GM23338 (cell line): Measurements from ENCODE around the gene EGR1. TPM values are rescaled to one million over a fixed set of nuclear protein-coding genes. Genes with fewer than 3 reads are reported as not detected.

ENCODE experiments used
- ATAC-seq: fragments of 200-7000 bp; cut with Tn5 transposase; 3 replicates; pipeline ENCODE4 v1.9.1; 2020
- DNase-seq: peaks from one replicate; pipeline ENCODE4 v3.0.0-alpha.2; 2015; ENCODE audit warnings: low spot score
- H2AFZ ChIP-seq: fragments of 200-600 bp; sonication (generic); 2 replicates; pipeline ENCODE4 v1.8.0; 2016; ENCODE audit warnings: antibody characterized with exemption, mild to moderate bottlenecking, moderate library complexity
- H3F3A ChIP-seq: fragments of 200-600 bp; sonication (generic); replicated peaks from 2 replicates; pipeline ENCODE4 v1.8.0; 2017; ENCODE audit warnings: antibody characterized with exemption, mixed run types, low read depth
- H3K27ac ChIP-seq: fragments of 200-600 bp; sonication (generic); 2 replicates; pipeline ENCODE4 v1.6.1; 2016; ENCODE audit warnings: low read depth
- H3K27me3 ChIP-seq: fragments of 200-600 bp; sonication (generic); 2 replicates; pipeline ENCODE4 v1.8.0; 2016; ENCODE audit warnings: mild to moderate bottlenecking, mixed run types, moderate library complexity; ENCODE audit not compliant: insufficient read depth
- H3K36me3 ChIP-seq: fragments of 200-600 bp; sonication (generic); 2 replicates; pipeline ENCODE4 v1.8.0; 2016; ENCODE audit warnings: mild to moderate bottlenecking; ENCODE audit not compliant: insufficient read depth
- H3K4me1 ChIP-seq: fragments of 200-600 bp; sonication (generic); 2 replicates; pipeline ENCODE4 v1.8.0; 2016; ENCODE audit warnings: mild to moderate bottlenecking, moderate library complexity; ENCODE audit not compliant: insufficient read depth
- H3K4me2 ChIP-seq: fragments of 200-600 bp; sonication (generic); 2 replicates; pipeline ENCODE4 v1.7.1; 2017; ENCODE audit warnings: mixed run types
- H3K4me3 ChIP-seq: fragments of 200-600 bp; sonication (generic); 2 replicates; pipeline ENCODE4 v1.6.1; 2016; ENCODE audit warnings: mixed run types
- H3K79me2 ChIP-seq: fragments of 200-600 bp; sonication (generic); replicated peaks from 2 replicates; pipeline ENCODE4 v1.8.0; 2017; ENCODE audit warnings: mild to moderate bottlenecking; ENCODE audit not compliant: insufficient read depth
- H3K9me2 ChIP-seq: fragments of 200-600 bp; sonication (generic); 2 replicates; pipeline ENCODE4 v1.8.0; 2017; ENCODE audit not compliant: insufficient read depth
- H4K20me1 ChIP-seq: fragments of 200-600 bp; sonication (generic); replicated peaks from 2 replicates; pipeline ENCODE4 v1.8.0; 2017; ENCODE audit warnings: mild to moderate bottlenecking; ENCODE audit not compliant: insufficient read depth
- H3K27ac Mint-ChIP-seq: 2 replicates; pipeline ENCODE4 v1.8.0; 2020; ENCODE audit warnings: inconsistent platforms, mild to moderate bottlenecking, moderate library complexity, mixed read lengths
- H3K27me3 Mint-ChIP-seq: 3 replicates; pipeline ENCODE4 v1.8.0; 2022; ENCODE audit warnings: low read depth, mild to moderate bottlenecking, moderate library complexity, mixed read lengths, inconsistent platforms; ENCODE audit not compliant: insufficient read depth, poor library complexity
- H3K36me3 Mint-ChIP-seq: 3 replicates; pipeline ENCODE4 v1.8.0; 2021; ENCODE audit warnings: low read depth, mild to moderate bottlenecking, inconsistent platforms, moderate library complexity, mixed read lengths
- H3K4me1 Mint-ChIP-seq: 3 replicates; pipeline ENCODE4 v1.8.0; 2020; ENCODE audit warnings: mild to moderate bottlenecking, inconsistent platforms, mixed read lengths
- H3K4me3 Mint-ChIP-seq: 3 replicates; pipeline ENCODE4 v1.8.0; 2021; ENCODE audit warnings: moderate library complexity, mild to moderate bottlenecking, inconsistent platforms, mixed read lengths
- H3K9me3 Mint-ChIP-seq: 3 replicates; pipeline ENCODE4 v1.8.0; 2020; ENCODE audit warnings: moderate library complexity, mild to moderate bottlenecking, inconsistent platforms, mixed read lengths
- CREB1 ChIP-seq: fragments of 250-450 bp; sonication (Bioruptor Pico); IDR thresholded peaks from 2 replicates; pipeline ENCODE4 v1.5.0; 2020; ENCODE audit warnings: low read depth, mild to moderate bottlenecking, moderate library complexity
- CTCF ChIP-seq, 2 experiments: fragments of 200-600 bp in 1 of 2; sonication (generic) in 1 of 2; conservative IDR thresholded peaks; 2 replicates each; pipeline versions ENCODE4 v1.5.1 to v1.6.1; 2016 to 2017; ENCODE audit warnings: antibody characterized with exemption in 2 of 2, low read depth in 2 of 2, mild to moderate bottlenecking in 2 of 2, moderate library complexity in 1 of 2
- ETS1 ChIP-seq: IDR thresholded peaks from 2 replicates; pipeline ENCODE4 v1.6.1; 2016; ENCODE audit warnings: antibody characterized with exemption
- EZH2 ChIP-seq: fragments of 200-600 bp; sonication (generic); IDR thresholded peaks from one replicate; pipeline ENCODE4 v1.8.0; 2017; ENCODE audit warnings: antibody characterized with exemption, mild to moderate bottlenecking, low read depth; ENCODE audit not compliant: unreplicated experiment
- EZH2phosphoT487 ChIP-seq: fragments of 200-600 bp; sonication (generic); IDR thresholded peaks from one replicate; pipeline ENCODE4 v1.8.1; 2018; ENCODE audit warnings: antibody characterized with exemption; ENCODE audit not compliant: unreplicated experiment
- JUNB ChIP-seq: IDR thresholded peaks from one replicate; pipeline ENCODE4 v1.6.1; 2016; ENCODE audit warnings: antibody characterized with exemption; ENCODE audit not compliant: unreplicated experiment
- NANOG ChIP-seq: IDR thresholded peaks from 2 replicates; pipeline ENCODE4 v1.6.1; 2016; ENCODE audit warnings: antibody characterized with exemption, borderline replicate concordance
- POLR2AphosphoS5 ChIP-seq: IDR thresholded peaks from 2 replicates; pipeline ENCODE4 v1.6.1; 2016; ENCODE audit warnings: antibody characterized with exemption, low read depth
- REST ChIP-seq: IDR thresholded peaks from one replicate; pipeline ENCODE4 v1.6.1; 2018; ENCODE audit warnings: antibody characterized with exemption; ENCODE audit not compliant: unreplicated experiment
- STAT1 ChIP-seq: IDR thresholded peaks from one replicate; pipeline ENCODE4 v1.6.1; 2016; ENCODE audit warnings: antibody characterized with exemption; ENCODE audit not compliant: unreplicated experiment
- ZNF114 ChIP-seq: fragments of 250-450 bp; sonication (Bioruptor Pico); IDR thresholded peaks from 2 replicates; pipeline ENCODE4 v1.5.0; 2020; ENCODE audit warnings: mild to moderate bottlenecking, moderate library complexity
- ZNF331 ChIP-seq: fragments of 250-450 bp; sonication (Bioruptor Pico); IDR thresholded peaks from 2 replicates; pipeline ENCODE4 v1.5.0; 2020; ENCODE audit warnings: low read depth, mild to moderate bottlenecking, moderate library complexity
- ZNF462 ChIP-seq: fragments of 250-450 bp; sonication (Bioruptor Pico); IDR thresholded peaks from 2 replicates; pipeline ENCODE4 v1.5.0; 2020; ENCODE audit warnings: mild to moderate bottlenecking, moderate library complexity
- polyA plus RNA-seq: library from polyadenylated mRNA; unstranded; fragments of >200 nt; fragmentation: Nextera tagmentation; extraction: Ambion mirVana; gene quantifications from 2 replicates; pipeline ENCODE4 v1.2.1, GENCODE V29; 2016
- total RNA-seq: library from RNA; depleted of rRNA; stranded (reverse); fragments of >200 nt; shearing (Covaris generic); gene quantifications from 2 replicates; pipeline ENCODE4 v1.2.3, GENCODE V29; 2014

The EGR1 gene
- total and polyA plus RNA-seq, 2 experiments from 2014 or later, result 13.5 to 60.3 TPM

- peaks cover 37% of the 10 kb centered on the region for H3K4me1 Mint-ChIP-seq
- H2AFZ ChIP-seq, result peak overlapping the region; percentile 81
- H3K27ac Mint-ChIP-seq, result peak overlapping the region; percentile 92; the same call in 1 of the 2 replicates
- H3K4me1 ChIP-seq, result no peaks in the 10 kb centered on the region
- peaks cover 11% of the 10 kb centered on the region; the same call in 2 of the 3 replicates for H3K9me3 Mint-ChIP-seq
- ATAC-seq (peak; percentile 61), DNase-seq (peak; percentile 94)
- TF ChIP-seq CTCF (conservative IDR thresholded peaks at IDR 0.05; ENCODE audit: low read depth in 2 of 2) (peak; percentile 69 to 77), ZNF331 (CRISPR knock-in tag) (no peak), CREB1 (CRISPR knock-in tag) (peak; percentile 41; the same call in 1 of the 2 replicates), ZNF462 (CRISPR knock-in tag) (no peak), REST (no peak), JUNB (no peak), STAT1 (no peak), ZNF114 (no peak), NANOG (no peak), EZH2phosphoT487 (no peak), POLR2AphosphoS5 (peak; percentile 82), EZH2 (no peak), ETS1 (peak; percentile 12; the same call in 1 of the 2 replicates)
- no peaks in the 10 kb centered on the region for H3K79me2 ChIP-seq
- peaks cover 26% of the 10 kb centered on the region for H3K36me3 Mint-ChIP-seq
- peaks cover 9% of the 10 kb centered on the region for H3F3A ChIP-seq
- 0 out of 2 replicates have a peak, but pooled peaks cover 3% of the 10 kb centered on the region for H3K36me3 ChIP-seq
- H3K27me3 ChIP-seq, result peaks cover 26% of the 10 kb centered on the region
- peak overlapping the region; percentile 96 for H3K4me2 ChIP-seq
- H4K20me1 ChIP-seq, result peaks cover 14% of the 10 kb centered on the region; the same call in 1 of the 2 replicates
- no peaks in the 10 kb centered on the region for H3K9me2 ChIP-seq
- peak overlapping the region; percentile 94 for H3K4me3 ChIP-seq
- H3K27ac ChIP-seq, result peak overlapping the region; percentile 95
- peaks cover 33% of the 10 kb centered on the region for H3K27me3 Mint-ChIP-seq
- H3K4me3 Mint-ChIP-seq, result peak overlapping the region; percentile 84
These were observed 1.3 kb upstream of the EGR1 start for GRCh38 chr5:138464008-138464387.
